Activated CD4-positive, alpha-beta T cell treated with anti-CD3 and anti-CD28 coated beads for 24 hours (primary cell): ENCODE measurements around the gene TMEM208.

Experiments
- DNase-seq, 2 donors: peaks; one replicate each; pipeline ENCODE4 v3.0.0-alpha.2; 2020; ENCODE audit warnings: low read depth in 2 of 2

Gene TMEM208

DNA sequence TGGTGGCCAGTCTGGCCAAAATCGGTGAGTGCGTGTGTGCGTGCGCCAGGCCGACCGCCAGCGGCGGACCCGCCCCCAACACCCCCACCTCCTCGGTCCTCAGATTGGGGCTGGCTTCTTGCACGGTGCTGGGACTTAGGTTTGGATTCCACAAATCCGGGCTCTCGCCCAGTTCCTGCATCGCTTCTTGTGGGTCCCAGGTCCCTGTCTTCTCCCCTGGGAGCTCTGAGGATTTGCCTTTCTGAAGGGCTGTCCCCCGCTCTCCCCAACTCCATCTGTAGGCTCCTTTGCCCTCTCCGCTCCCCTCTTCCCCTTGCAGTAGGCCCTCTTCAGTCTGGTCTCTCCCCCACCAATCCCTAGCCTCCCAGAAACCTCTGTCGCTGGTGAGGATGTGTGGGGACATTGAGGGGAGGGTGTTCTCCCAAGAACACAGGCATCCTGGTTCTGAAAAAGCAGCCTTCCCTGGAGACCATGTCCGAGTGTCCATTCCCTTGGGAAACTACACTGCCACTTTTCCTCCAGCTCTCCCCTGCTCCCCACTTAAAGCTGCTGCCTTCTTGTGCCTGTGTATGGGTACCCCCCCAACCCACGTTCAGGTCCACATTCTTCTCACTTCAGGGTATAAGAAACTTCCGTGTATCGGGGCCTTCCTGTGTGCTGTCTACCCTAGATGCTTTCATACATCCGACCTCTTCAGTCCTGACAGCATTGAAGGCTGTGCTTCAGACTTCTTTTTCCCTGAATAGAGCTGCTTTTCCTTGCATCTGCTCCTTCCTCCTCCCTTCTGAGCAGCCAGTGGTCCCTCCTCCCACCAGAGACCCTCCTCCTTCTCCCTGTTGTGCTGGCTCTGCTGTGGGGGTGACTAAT, 22.5 kb downstream of the TMEM208 start:
- no peak for DNase-seq

DNA sequence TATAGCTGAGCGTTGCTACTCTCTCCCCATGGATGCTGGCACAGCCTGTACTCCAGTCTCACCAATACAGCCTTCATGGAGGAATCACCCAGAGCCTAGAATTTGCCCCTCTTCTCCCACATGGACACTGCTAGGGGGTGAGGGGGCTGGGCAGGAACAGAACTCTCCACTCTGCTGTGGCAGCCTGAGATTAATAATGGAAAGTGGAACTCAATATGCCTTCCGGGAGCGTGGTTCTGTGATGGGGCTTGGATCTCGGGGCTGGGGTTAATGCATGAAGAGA, 23.1 kb downstream of the TMEM208 start:
- no peak for DNase-seq

DNA sequence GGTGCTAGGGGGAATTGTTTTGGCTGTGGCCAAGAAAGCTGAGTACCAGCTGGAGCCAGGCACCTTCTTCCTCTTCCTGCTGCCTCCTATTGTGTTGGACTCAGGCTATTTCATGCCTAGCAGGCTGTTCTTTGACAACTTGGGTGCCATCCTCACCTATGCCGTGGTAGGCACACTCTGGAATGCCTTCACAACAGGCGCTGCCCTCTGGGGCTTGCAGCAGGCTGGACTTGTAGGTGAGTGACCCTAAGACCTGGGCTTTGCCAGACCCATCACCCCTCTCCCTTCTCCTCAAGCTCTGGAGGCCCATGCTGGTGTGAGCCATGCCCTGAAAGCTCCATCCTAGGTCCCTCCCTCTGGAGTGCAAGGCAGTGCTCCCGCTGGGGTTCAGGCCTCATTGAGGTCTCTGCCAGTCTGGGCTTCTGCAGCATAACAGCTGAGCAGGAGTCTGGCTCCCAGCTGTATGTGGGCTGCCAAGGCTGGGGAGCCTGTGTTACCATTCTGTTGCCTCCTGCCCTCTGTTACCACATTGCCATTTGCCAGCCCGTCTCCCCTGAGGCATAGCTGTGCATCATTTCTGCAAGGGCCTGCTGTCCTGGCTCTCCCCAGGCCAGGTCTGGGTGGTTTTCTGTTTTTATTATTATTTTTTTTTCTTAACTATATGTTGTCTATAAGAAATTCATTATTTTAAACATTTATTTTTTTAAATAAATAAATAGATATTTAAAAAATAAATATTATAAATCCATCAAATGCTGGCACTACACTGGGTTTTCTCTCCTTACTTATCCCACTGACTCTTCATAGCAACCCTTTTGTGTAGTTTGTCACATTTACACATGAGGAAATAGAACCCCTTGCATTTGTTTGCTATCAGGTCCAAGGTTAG, 25.9 kb downstream of the TMEM208 start:
- no peak for DNase-seq

- no peak for DNase-seq
These were observed 28.0 kb downstream of the TMEM208 start for GRCh38 chr16:67254801-67255552.

DNA sequence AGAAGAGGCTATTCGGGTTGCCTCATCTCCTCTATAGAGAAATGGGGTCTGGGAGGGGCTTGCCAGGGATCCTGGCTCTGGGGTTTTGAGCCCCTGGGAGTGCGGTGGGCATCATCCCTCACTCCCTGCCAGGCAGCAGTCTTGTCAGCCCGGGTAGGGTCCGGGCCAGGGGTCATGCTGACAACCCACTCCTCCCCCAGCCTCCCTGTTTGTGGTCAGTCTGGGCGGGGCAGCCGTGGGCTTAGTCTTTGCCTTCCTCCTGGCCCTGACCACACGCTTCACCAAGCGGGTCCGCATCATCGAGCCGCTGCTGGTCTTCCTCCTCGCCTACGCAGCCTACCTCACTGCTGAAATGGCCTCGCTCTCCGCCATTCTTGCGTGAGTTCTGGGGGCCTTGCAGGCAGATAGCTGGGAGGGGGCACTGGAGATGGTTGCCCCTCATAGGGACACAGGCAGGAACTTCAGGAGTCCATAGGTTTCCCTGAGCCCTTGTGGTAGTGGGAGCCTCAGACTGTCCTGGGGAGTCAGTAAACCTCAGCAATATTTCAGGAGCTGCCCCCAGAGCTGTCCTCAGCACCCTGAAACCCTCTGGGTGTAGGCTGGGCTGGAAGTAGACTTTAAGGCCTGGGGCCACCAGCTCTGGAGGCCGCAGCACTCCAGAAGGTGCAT, 28.8 kb downstream of the TMEM208 start:
- no peak for DNase-seq

DNA sequence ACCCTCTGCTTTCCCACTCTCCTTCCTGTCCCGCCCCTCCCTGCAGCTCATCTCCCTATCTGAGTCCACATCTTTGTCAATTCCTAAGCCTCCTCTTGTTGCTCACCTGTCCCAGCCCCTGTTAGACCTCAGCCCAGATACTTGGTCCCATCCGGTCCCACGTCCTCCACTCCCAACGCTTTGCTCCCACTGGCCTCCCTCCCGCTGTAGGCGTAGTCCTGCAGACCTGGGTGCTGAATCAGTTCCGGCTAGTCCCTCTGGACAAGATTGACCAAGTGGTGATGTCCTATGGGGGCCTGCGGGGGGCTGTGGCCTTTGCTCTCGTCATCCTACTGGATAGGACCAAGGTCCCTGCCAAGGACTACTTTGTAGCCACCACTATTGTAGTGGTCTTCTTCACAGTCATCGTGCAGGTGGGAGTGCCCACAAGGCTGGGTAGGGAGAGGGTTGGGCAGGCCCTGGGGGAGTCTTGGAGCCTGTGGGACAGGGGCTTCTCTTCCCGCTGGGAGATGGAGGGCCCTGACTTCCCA, 29.8 kb downstream of the TMEM208 start:
- no peak for DNase-seq

DNA sequence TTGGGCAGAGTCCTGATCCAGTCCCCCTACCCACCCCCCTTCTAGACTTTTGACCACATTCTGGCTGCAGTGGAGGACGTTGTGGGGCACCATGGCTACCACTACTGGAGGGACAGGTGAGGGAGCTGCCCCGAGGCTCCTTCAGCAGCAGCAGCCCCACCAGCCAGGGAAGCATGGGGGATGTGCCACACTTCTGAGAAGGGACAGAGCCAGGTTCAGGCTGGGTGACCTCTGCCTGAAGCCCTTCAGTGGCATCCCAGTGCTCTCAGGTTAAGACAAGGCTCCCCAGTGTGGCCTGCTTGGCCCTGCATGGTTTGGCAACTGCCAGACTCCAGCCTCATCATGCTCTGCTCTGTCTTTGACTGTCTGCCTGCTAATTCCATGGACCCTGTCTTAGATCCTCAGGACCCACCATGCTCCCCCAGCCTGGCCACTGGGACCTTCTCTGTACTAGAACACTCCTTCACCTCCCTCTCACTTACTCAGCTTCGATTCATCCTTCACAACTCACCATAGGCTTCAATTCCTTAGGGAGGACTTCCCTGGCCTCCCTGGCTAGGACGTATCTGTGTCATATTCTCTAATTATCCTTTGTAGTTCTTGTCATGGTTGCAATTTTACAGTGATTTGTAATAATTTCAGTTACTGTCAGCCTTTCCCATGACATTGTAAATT, 30.7 kb downstream of the TMEM208 start:
- no peak for DNase-seq

- DNase-seq, result no peak
These were observed 31.4 kb downstream of the TMEM208 start for GRCh38 chr16:67258161-67258835.

- DNase-seq, result no peak
These were observed 32.8 kb downstream of the TMEM208 start for GRCh38 chr16:67259705-67260104.

DNA sequence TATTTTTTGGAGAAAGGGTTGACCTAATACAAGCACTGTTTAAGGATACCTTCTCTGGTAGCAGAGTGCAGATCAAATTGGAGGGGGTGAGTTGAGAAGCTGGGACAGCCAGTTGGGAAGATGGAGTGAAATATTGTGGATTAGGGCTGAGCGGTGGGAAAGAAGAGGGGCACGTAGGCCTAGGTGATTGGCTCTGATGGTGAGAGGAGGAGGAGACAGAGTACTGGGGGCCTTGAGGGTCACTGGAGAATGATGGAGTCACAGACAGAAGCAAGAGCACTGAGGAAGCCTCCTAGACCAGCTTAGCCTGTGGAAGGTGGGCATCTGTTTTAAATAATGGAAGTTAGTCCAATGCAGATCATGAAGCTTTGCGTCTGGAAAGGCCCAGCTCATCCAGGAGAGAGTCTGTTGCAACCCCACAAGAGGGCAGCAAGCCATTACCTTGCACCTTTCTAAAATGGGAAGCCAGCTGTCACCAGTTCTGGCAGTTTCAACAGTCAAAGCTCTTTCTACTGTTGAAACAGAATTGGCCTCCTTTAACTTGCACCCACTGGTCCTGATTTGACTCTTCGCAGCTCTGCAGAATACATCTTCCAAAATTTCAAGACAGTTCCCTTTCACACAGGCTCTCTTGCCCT, 33.6 kb downstream of the TMEM208 start:
- DNase-seq, result no peak

DNA sequence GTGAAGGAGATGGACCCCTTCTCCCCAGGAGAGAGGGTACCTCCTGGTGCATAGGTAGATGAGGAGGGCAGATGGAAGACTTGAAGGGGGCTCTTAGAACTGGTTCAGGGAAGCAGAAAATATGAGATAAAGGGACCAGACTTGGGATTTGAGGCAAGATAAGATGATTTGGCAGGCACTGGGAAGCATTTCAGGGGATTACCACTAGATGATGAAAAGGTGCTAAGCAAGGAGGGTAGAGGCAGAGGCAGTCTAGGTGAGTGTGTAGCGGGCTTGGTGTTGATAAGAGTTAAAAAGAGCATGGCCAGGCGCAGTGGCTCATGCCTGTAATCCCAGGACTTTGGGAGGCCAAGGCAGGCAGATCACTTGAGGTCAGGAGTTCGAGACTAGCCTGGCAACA, 36.3 kb downstream of the TMEM208 start:
- DNase-seq, result no peak

DNA sequence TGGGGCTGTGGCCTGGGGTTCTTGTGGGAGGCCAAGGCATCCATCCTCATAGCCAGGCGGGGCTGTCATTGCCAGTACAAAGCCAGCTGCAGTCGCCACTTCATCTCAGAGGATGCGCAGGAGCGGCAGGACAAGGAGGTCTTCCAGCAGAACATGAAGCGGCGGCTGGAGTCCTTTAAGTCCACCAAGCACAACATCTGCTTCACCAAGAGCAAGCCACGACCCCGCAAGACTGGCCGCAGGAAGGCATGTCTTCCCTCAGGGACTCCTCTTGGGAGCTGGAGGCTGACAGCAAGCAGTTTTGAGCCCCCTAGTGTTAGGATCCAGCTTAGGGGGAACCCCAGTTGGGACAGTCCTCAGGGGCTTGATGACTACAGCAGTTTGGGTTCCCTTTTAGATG, 37.3 kb downstream of the TMEM208 start:
- DNase-seq, result no peak

DNA sequence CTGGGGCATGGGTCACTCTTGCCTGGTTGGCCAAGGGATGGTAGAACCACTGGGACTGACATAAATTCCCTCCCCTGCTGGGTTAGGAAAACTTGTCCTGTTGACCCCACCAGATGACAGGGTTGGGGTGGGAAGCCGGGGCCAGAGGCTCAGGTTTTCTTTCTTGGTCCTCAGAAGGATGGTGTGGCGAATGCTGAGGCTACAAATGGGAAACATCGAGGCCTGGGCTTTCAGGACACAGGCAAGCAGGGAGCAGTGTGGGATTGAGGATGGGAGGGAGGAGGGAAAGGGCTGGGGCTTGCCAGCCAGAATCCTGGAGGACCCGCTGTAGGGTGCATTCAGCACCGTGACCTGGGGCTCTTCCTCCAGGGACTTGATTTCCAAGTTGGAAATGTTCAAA, 37.9 kb downstream of the TMEM208 start:
- no peak for DNase-seq

- DNase-seq, result no peak
These were observed 38.9 kb downstream of the TMEM208 start for GRCh38 chr16:67265834-67266233.

DNA sequence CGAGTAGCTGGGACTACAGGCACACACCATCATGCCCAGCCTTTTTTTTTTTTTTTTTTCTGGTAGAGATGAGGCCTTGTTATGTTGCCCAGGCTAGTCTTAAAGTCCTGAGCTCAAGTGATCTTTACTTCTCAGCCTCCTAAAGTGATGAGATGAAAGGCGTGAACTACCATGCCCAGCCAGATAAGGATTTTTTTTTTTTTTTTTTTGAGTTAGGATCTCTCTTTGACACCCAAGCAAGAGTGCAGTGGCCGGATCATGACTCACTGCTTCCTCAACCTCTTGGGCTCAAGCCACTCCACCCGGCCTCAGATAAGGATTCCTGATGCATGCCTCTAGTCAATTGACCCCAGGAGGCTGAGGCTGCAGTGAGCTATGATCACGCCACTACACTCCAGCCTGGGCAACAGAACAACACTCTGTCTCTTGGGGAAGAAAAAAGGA, 41.2 kb downstream of the TMEM208 start:
- DNase-seq, result no peak

DNA sequence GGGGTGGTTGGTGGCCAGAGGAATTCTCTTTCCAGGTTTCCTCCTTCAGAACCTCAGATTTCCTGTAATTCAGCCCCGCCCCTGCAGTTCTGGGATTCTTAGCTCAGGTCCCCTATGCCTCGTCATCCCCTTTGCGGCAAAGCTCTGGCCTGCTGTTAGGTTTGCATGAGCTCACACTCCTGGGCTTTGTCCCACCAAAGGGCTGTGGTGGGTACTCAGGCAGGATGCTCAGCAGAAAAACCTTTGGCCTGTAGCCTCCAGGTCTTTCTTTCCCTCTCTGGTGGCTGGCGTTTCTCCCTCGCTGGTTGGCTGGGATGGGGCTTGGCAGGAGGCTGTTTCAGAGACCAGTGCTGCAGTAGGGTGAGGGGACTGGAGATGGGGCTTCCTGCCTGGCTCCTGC, 42.8 kb downstream of the TMEM208 start:
- DNase-seq, result no peak

- DNase-seq, result no peak
These were observed 44.0 kb downstream of the TMEM208 start for GRCh38 chr16:67270931-67271338.

DNA sequence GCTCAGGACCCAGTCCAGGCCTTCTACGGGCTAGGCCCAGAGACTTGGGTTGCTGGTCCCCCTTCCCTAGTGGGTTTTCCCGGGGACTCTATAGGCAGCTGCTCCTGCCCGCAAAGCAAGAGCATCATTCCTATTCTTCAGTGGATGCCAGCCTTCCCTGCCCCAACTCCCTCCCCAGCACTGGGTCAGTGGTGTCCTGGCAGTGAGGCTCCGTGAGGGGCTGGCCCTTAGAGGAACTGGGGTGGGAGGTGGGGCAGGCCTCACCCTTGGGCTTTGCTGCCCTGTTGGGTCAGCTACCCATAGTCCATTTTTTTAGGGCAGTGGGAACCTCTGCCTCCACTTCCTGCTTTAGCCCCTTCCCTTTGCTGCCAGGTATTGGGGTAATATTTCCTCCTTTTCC, 44.5 kb downstream of the TMEM208 start:
- no peak for DNase-seq

DNA sequence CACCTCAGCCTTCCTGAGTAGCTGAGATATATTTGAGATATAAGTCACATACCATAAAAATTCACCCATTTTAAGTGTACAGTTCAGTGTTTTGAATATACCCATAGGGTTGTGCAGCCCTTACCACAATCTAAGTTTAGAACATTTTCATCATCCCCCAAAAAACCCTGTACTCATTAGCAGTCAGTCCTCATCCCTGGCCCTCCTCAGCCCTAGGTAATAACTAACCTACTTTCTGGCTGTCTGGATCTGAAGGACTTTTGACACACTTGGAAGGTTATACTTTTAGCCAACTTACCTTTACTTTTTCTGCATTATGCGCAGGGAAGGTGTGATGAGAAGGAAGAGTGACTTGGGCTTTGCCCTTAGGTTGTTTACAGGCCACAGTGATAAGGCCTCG, 48.4 kb downstream of the TMEM208 start:
- DNase-seq, result no peak
